NCI-H82 treated with DMSO at 0.1 percent for 48 hours (cell line): Measurements from ENCODE around the gene FGF19.
A peak's percentile ranks its signal among the peaks of the same experiment; 100 is the strongest.
"Not testable (repeated sequence)": the region's sequence is repeated elsewhere in the genome, so short reads cannot be mapped to it uniquely, and the experiment has no call there.

Experiments used
- DNase-seq: peaks from one replicate; lab custom pipeline; 2025; ENCODE audit not compliant: unreplicated experiment; lab: John Stamatoyannopoulos, UW

The FGF19 gene

GRCh38 chr11:69697469-69697843 lies 6.4 kb downstream of the FGF19 start:
- no peak for DNase-seq

GRCh38 chr11:69696749-69697468 lies 6.9 kb downstream of the FGF19 start:
- DNase-seq: no peak

GRCh38 chr11:69695995-69696394 lies 7.8 kb downstream of the FGF19 start:
- DNase-seq: not testable (repeated sequence)

- no peak for DNase-seq
These were observed 8.2 kb downstream of the FGF19 start for GRCh38 chr11:69695581-69695980.

DNA sequence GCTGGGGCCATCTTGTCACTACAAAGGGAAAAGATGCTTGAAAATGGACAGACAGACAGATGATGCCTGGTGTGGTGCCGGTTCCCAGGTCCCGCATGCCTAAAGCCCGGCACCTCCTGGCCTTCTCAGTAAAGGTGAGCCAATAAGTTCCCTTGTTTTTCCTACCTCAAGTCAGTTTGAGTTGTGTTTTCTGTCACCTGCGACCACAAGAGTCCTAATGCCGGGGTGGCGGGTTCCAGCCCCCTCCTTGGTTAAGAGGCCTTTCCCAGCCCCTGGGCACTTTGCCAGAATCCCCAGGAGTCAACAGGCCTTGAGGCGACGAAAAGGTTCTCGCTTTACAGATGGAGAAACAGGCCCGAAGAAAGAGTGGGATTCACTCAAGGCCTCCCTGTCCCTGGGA lies 9.0 kb downstream of the FGF19 start:
- DNase-seq: no peak

- no peak for DNase-seq
These were observed 11.4 kb downstream of the FGF19 start for GRCh38 chr11:69692422-69692821.

GRCh38 chr11:69691463-69691862 lies 12.4 kb downstream of the FGF19 start:
- no peak for DNase-seq

GRCh38 chr11:69689484-69690319 lies 14.1 kb downstream of the FGF19 start:
- no peak for DNase-seq

GRCh38 chr11:69687969-69688771 lies 15.7 kb downstream of the FGF19 start:
- DNase-seq: not testable (repeated sequence)

GRCh38 chr11:69686856-69687255 lies 17.0 kb downstream of the FGF19 start:
- no peak for DNase-seq

DNA sequence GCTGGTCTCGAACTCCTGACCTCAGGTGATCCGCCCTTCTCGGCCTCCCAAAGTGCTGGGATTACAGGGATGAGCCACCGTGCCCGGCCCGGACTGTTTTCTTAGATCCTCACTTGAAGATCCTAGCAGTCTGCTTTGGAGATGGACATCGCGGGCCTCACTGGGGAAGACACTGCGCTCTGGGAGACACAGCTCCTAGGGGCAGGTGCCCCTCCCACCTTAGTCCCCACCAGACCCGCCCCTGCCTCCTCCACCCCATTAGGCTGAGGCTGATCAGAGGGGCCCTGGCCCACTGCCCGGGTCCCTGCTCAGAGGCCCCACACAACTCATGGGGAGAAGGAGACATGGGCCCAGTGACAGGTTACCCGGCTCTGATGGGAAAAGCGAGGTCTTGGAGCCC lies 17.4 kb downstream of the FGF19 start:
- DNase-seq: no peak

GRCh38 chr11:69685348-69685747 lies 18.5 kb downstream of the FGF19 start:
- no peak for DNase-seq

DNA sequence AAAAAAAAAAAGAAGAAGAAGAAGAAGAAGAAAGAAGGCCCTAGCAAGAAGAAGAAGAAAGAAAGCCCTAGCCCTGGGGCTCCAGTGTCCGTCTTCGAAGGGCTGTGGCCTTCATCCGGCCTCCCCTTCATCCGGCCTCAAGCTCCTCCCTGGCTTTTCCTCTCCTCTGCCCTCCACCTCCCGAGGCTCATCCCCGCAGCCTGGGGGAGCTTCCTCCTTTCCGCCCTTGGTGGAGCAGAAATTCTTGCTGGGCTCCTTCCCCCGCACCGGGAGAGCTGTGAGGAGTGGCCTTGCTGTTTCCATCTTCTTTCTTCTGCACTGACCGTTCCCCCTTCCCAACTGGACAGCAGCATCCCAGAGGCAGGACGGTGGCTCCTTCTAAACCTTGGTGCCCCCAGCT lies 19.2 kb downstream of the FGF19 start:
- no peak for DNase-seq

DNA sequence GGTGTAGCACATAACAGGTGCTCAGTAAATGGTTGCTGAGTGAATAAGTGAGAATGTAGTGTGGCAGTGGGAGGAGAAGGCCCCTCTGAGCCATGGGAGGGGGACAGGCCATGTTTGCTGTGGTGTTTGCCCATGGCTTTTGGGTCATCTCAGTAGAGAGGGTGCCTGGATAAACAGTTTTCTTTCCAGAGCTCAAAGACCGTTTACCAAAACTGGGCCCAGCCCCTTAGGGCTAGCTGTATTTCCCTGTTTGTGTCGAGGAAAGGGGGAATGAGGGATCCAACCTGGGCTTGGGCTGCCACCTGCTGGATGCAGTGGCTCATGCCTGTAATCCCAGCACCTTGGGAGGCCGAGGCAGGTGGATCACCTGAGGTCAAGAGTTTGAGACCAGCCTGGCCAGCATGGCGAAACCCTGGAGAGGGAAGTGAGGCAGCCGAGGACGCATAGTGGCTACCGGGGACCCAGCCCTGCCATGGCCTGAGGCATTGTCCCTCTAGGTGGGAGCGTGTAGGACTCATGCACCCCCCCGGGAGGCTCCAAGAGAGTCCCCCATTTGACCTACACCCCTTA lies 20.0 kb downstream of the FGF19 start:
- no peak for DNase-seq

- DNase-seq: no peak
These were observed 21.0 kb downstream of the FGF19 start for GRCh38 chr11:69682681-69683326.

DNA sequence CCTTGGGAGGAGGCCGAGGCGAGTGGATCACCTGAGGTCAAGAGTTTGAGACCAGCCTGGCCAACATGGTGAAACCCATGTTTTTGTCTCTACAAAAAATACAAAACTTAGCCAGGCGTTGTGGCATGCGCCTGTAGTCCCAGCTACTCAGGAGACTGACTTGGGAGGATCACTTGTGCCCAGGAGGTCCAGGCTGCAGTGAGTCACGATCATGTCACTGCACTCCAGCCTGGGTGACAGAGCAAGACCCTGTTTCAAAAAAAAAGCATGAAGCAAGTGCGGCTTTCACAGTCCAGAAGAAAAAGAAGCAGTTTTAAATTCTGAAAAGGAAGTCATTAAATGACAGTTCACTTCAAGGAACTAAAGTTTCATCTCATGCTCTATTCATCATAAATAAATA lies 21.6 kb downstream of the FGF19 start:
- DNase-seq: no peak

DNA sequence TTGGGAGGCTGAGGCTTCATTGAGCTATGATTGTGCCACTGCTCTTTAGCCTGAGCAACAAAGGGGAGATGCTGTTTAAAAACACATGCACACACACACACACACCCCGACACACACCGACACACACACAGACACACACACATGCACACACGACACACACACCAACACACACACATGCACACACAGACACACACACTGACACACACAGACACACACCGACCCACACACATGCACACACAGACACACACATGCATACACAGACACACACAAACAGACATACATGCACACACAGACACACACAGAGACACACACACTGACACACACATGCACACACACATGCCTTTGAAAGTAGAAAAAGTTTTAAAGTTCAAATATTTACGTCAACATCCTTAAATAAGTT lies 23.1 kb downstream of the FGF19 start:
- DNase-seq: no peak

DNA sequence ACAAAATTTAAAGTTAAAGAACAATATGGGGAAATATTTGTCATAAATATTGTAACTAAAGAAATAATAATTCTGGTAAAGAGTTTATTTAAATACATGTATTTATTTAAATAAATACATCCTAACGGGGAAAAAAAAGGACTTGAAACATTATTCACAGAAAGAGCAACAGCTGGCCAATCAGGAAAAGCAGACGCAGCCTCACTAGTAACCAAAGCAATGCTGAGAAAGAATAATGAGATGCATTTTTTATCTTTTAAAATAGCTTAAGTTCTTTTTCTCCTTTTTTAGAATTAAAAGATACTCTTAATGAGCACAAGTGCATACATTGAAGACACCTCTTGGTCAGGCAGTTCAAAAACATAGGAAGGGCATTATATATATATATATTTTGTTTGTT lies 26.1 kb downstream of the FGF19 start:
- DNase-seq: no peak

DNA sequence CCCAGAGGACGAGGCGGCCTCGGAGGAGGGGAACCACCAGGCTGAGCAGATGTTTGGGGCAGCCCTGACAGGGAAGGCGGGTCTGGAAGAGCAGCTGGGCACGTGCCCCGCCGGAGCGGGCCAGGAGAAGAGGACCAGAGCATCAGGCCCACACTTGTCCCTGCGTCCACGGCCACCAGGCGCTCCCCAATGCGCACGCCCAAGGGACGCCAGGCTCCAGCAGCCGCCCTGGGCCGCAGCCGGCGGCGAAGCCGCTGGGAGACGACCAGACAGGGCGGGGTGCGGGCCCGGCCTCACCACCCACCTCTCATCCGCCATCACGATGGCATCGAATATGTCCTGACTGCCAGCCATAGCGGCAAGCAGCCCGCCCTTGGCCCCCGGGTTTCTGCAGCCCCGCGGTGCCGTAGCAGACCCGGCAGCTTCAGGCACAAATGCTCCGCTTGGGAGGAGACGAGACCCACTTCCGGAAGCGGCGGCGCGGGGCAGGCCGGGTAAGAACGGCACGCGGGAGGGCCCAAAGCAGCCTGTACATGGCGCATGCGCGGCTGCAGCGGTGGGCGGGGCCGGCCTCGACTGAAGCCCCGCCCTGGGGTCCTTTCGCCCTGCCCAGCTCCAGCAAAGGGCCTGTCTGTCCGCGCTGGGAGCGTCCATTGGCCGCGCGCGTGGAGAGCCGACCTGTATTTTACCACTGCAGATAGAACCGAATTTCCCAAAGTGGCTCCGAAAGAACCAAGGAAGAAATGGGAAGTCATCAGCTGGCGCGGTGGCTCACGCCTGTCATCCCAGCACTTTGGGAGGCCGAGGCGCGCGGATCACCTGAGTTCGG lies 28.7 kb downstream of the FGF19 start, which contains the start of gene LTO1:
TSS of gene LTO1 (minus strand) at position 468 of the 829 bp plus-strand sequence. CDS start at position 354, 114 bp downstream.
- peak; percentile 65 for DNase-seq
